ENCODE data around the gene KNTC1.
"Not testable (repeated sequence)": the region's sequence is repeated elsewhere in the genome, so short reads cannot be mapped to it uniquely, and the experiment has no call there.

KNTC1 gene

GRCh38 chr12:122489038-122489437 is 38.0 kb upstream of the KNTC1 start:
- DNase-seq (ENCODE audit: low read depth) = no peak
- TF ChIP-seq, protein P1, sequence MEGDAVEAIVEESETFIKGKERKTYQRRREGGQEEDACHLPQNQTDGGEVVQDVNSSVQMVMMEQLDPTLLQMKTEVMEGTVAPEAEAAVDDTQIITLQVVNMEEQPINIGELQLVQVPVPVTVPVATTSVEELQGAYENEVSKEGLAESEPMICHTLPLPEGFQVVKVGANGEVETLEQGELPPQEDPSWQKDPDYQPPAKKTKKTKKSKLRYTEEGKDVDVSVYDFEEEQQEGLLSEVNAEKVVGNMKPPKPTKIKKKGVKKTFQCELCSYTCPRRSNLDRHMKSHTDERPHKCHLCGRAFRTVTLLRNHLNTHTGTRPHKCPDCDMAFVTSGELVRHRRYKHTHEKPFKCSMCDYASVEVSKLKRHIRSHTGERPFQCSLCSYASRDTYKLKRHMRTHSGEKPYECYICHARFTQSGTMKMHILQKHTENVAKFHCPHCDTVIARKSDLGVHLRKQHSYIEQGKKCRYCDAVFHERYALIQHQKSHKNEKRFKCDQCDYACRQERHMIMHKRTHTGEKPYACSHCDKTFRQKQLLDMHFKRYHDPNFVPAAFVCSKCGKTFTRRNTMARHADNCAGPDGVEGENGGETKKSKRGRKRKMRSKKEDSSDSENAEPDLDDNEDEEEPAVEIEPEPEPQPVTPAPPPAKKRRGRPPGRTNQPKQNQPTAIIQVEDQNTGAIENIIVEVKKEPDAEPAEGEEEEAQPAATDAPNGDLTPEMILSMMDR (IDR thresholded peaks at IDR 0.05; ENCODE audit: control insufficient read depth, insufficient read depth, low read depth, low read length, missing control alignments) = no peak
- H3K4me3 ChIP-seq (ENCODE audit: control insufficient read depth, low read depth, low read length) = no peak overlapping the region

GRCh38 chr12:122491991-122492390 is 35.1 kb upstream of the KNTC1 start:
- H3K4me3 ChIP-seq (ENCODE audit: control insufficient read depth, low read depth, low read length) = no peak overlapping the region
- TF ChIP-seq, protein P1 (IDR thresholded peaks at IDR 0.05; ENCODE audit: control insufficient read depth, insufficient read depth, low read depth, low read length, missing control alignments) = no peak
- no peak for DNase-seq (ENCODE audit: low read depth)

GRCh38 chr12:122493222-122493621 is 33.8 kb upstream of the KNTC1 start:
- not testable (repeated sequence) for DNase-seq (ENCODE audit: low read depth); H3K4me3 ChIP-seq (ENCODE audit: control insufficient read depth, low read depth, low read length)

DNA sequence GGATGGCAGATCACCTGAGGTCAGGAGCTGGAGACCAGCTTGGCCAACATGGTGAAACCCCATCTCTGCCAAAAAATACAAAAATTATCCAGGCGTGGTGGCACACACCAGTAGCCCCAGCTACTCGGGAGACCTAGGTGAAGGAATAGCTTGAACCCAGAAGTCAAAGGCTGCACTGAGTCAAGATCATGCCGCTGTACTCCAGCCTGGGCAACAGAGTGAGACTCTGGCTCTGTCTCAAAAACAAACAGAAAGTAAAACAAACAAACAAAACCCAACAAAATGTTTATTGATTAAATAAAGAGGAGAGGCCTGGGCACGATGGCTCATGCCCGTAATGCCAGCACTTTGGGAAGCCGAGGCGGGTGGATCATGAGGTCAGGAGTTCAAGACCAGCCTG is 31.8 kb upstream of the KNTC1 start:
- H3K4me3 ChIP-seq (ENCODE audit: control insufficient read depth, low read depth, low read length) = no peak overlapping the region
- TF ChIP-seq, protein P1 (IDR thresholded peaks at IDR 0.05; ENCODE audit: control insufficient read depth, insufficient read depth, low read depth, low read length, missing control alignments) = no peak
- no peak for DNase-seq (ENCODE audit: low read depth)

- DNase-seq (ENCODE audit: low read depth) = peak; percentile 16
- TF ChIP-seq, protein P1 (IDR thresholded peaks at IDR 0.05; ENCODE audit: control insufficient read depth, insufficient read depth, low read depth, low read length, missing control alignments) = no peak
- peak overlapping the region; percentile 85 for H3K4me3 ChIP-seq (ENCODE audit: control insufficient read depth, low read depth, low read length)
These were observed 26.9 kb upstream of the KNTC1 start for GRCh38 chr12:122499991-122500684.

DNA sequence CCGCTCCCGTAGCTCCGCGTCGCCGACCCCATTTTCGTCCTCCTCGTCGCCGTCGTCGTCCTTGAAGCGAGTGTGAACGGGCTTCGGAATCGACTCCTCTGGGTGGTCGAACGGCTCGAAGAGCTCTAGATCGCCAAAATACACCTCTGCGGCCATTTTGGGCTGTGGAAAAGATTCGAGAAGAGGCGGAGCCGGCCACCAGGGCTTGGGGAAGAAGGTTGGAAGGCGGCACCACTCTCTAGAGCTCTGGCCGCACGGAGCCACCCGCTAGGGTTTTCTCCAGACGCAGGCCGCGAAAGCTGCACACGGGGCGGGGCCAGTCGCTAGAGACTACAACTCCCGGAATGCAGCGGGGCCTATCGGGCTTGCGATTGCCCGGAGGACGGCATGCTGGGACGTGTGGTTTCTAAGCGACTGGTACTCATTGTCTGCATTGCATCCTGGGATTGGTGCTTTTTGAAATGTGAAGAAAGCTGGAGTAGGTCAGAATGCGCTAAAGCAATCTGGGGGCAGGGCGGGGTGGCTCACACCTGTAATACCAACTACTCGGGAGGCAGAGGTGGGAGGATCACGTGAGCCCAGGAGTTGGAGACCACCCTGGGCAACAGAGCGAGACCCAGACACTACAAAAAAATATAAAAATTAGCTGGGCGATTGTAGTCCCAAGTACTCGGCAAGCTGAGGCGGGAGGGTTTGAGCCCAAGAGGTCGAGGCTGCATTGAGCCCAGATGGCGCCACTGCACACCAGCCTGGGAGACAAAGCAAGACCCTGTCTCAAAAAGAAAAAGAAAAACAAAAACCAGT is 26.2 kb upstream of the KNTC1 start, which contains the start of gene ZCCHC8:
TSS of gene ZCCHC8 (minus strand) at position 248 of the 804 bp plus-strand sequence. CDS start at position 156, 92 bp downstream.
- TF ChIP-seq, protein P1 (IDR thresholded peaks at IDR 0.05; ENCODE audit: control insufficient read depth, insufficient read depth, low read depth, low read length, missing control alignments) = no peak
- DNase-seq (ENCODE audit: low read depth) = peak; percentile 91
- H3K4me3 ChIP-seq (ENCODE audit: control insufficient read depth, low read depth, low read length) = peak within 1 kb of the TSS; percentile 85

GRCh38 chr12:122501489-122501989 is 25.5 kb upstream of the KNTC1 start:
- TF ChIP-seq, protein P1 (IDR thresholded peaks at IDR 0.05; ENCODE audit: control insufficient read depth, insufficient read depth, low read depth, low read length, missing control alignments) = no peak
- DNase-seq (ENCODE audit: low read depth) = no peak
- H3K4me3 ChIP-seq (ENCODE audit: control insufficient read depth, low read depth, low read length) = no peak overlapping the region; the same call in 1 of the 2 replicates
